A549 (cell line): ENCODE data around the gene MAPKAPK2. TPM values are rescaled to one million over a fixed set of nuclear protein-coding genes. Genes with fewer than 3 reads are reported as not detected.

ENCODE experiments used
- ATAC-seq, 2 experiments: fragments of 200-7000 bp in 1 of 2; fragments of >200 bp in 1 of 2; cut with Nextera tagmentation in 1 of 2; cut with Tn5 transposase in 1 of 2; 3 replicates each; pipeline versions ENCODE4 v1.8.0 to v1.9.1; 2018 to 2020; ENCODE audit warnings: mild to moderate bottlenecking in 1 of 2, moderate library complexity in 1 of 2
- CTCF ChIA-PET: fragments of 300-600 bp; sonication (Branson Sonifier 250); formaldehyde crosslinking; extraction: SDS; loops from one replicate; lab custom pipeline; 2021; ENCODE audit warnings: antibody characterized with exemption, inconsistent platforms; lab: Yijun Ruan, JAX
- POLR2A ChIA-PET: fragments of 350-600 bp; formaldehyde crosslinking; extraction: SDS; loops from one replicate; lab custom pipeline; 2021; ENCODE audit warnings: antibody characterized with exemption, inconsistent platforms; lab: Yijun Ruan, JAX
- DNase-seq, 2 experiments: peaks; one replicate each; pipeline versions ENCODE4 v3.0.0 to v3.0.0-alpha.2; 2011 to 2016; ENCODE audit warnings: low read depth in 1 of 2, low spot score in 1 of 2
- FAIRE-seq: peaks from 2 replicates; lab custom pipeline; 2011; peaks lifted over from hg19 to GRCh38; lab: Jason Lieb, UNC
- H3K27ac ChIP-seq, 2 experiments: fragments of >200 bp; sonication (Bioruptor Twin); formaldehyde crosslinking; 3 replicates each; pipeline ENCODE4 v1.5.1; 2016 to 2017
- H3K4me1 ChIP-seq: fragments of >200 bp; sonication (Bioruptor Twin); formaldehyde crosslinking; 3 replicates; pipeline ENCODE4 v1.6.1; 2016
- H3K4me2 ChIP-seq: fragments of >200 bp; sonication (Bioruptor Twin); formaldehyde crosslinking; 3 replicates; pipeline ENCODE4 v1.6.1; 2016
- H3K4me3 ChIP-seq: fragments of >200 bp; sonication (Bioruptor Twin); formaldehyde crosslinking; 3 replicates; pipeline ENCODE4 v1.5.1; 2016
- H3K9me3 ChIP-seq: fragments of >200 bp; sonication (Bioruptor Twin); formaldehyde crosslinking; 3 replicates; pipeline ENCODE4 v1.6.1; 2016
- CBX2 ChIP-seq: fragments of 200-600 bp; sonication (generic); IDR thresholded peaks from 2 replicates; pipeline ENCODE4 v1.6.1; 2016; ENCODE audit warnings: low read depth, mild to moderate bottlenecking, borderline replicate concordance
- CEBPB ChIP-seq, 2 experiments: fragments of >200 bp in 1 of 2; sonication (Bioruptor Twin) in 1 of 2; formaldehyde crosslinking in 1 of 2; IDR thresholded peaks; 2 replicates each; pipeline ENCODE4 v1.6.1; 2012 to 2016
- EHMT2 ChIP-seq: fragments of 200-600 bp; sonication (generic); IDR thresholded peaks from 2 replicates; pipeline ENCODE4 v1.6.1; 2016; ENCODE audit warnings: antibody characterized with exemption, low read depth, mild to moderate bottlenecking, moderate library complexity
- EP300 ChIP-seq, 2 experiments: fragments of >200 bp; sonication (Bioruptor Twin); formaldehyde crosslinking; IDR thresholded peaks; 2 replicates in 1 of 2; 3 replicates in 1 of 2; pipeline ENCODE4 v1.6.1; 2016 to 2017
- FOSB ChIP-seq: fragments of 250-450 bp; sonication (Bioruptor Pico); IDR thresholded peaks from 2 replicates; pipeline ENCODE4 v1.5.0; 2020; ENCODE audit warnings: mild to moderate bottlenecking, moderate library complexity
- FOSL2 ChIP-seq, 2 experiments: fragments of 450-650 bp in 1 of 2; fragments of >200 bp in 1 of 2; sonication (Bioruptor Twin) in 1 of 2; formaldehyde crosslinking; IDR thresholded peaks; 2 replicates each; pipeline versions ENCODE4 v1.5.0 to v1.6.1; 2016 to 2020; ENCODE audit warnings: mild to moderate bottlenecking in 1 of 2, moderate library complexity in 1 of 2
- GATA3 ChIP-seq: IDR thresholded peaks from 2 replicates; pipeline ENCODE4 v1.6.1; 2012; ENCODE audit warnings: borderline replicate concordance
- HOXB5 ChIP-seq: fragments of 250-450 bp; sonication (Bioruptor Pico); IDR thresholded peaks from 2 replicates; pipeline ENCODE4 v1.5.0; 2020; ENCODE audit warnings: mild to moderate bottlenecking, moderate library complexity
- JUN ChIP-seq, 2 experiments: fragments of >200 bp; sonication (Bioruptor Twin); formaldehyde crosslinking; IDR thresholded peaks; 2 replicates in 1 of 2; 3 replicates in 1 of 2; pipeline ENCODE4 v1.6.1; 2016 to 2017
- MAFK ChIP-seq: fragments of 450-650 bp; IDR thresholded peaks from 2 replicates; pipeline ENCODE4 v1.6.1; 2014; ENCODE audit not compliant: partially characterized antibody
- NFE2L2 ChIP-seq: fragments of 150-350 bp; conservative IDR thresholded peaks from 2 replicates; pipeline ENCODE4 v1.6.1; 2014; ENCODE audit warnings: low read length
- NPAS2 ChIP-seq: fragments of 250-450 bp; sonication (Bioruptor Pico); IDR thresholded peaks from 2 replicates; pipeline ENCODE4 v1.8.0; 2022; ENCODE audit warnings: mild to moderate bottlenecking, moderate library complexity, borderline replicate concordance
- NR3C1 ChIP-seq: fragments of >200 bp; sonication (Bioruptor Twin); formaldehyde crosslinking; IDR thresholded peaks from 3 replicates; pipeline ENCODE4 v1.6.1; 2017
- POLR2A ChIP-seq: IDR thresholded peaks from 2 replicates; pipeline ENCODE4 v1.6.1; 2012; ENCODE audit warnings: mild to moderate bottlenecking, low read length
- RAD21 ChIP-seq, 2 experiments: fragments of >200 bp in 1 of 2; sonication (Bioruptor Twin) in 1 of 2; formaldehyde crosslinking in 1 of 2; IDR thresholded peaks in 1 of 2; conservative IDR thresholded peaks in 1 of 2; 2 replicates in 1 of 2; 3 replicates in 1 of 2; pipeline ENCODE4 v1.6.1; 2012 to 2018; ENCODE audit warnings: inconsistent platforms in 1 of 2
- SMC3 ChIP-seq: fragments of >200 bp; sonication (Bioruptor Twin); formaldehyde crosslinking; IDR thresholded peaks from 3 replicates; pipeline ENCODE4 v1.6.1; 2018; ENCODE audit warnings: inconsistent platforms
- SREBF2 ChIP-seq: fragments of 450-650 bp; IDR thresholded peaks from 2 replicates; pipeline ENCODE4 v1.6.1; 2014; ENCODE audit warnings: mild to moderate bottlenecking, moderate library complexity
- WGBS: methylation state at CpG from one replicate; pipeline ENCODE4 v1.1.6; 2017; ENCODE audit errors: missing lambda C conversion rate; 5-methylcytosine and 5-hydroxymethylcytosine counted together
- polyA plus RNA-seq, 4 experiments: library from polyadenylated mRNA; depleted of rRNA in 3 of 4; stranded (reverse); fragments of >200 nt; fragmentation: RNase III in 1 of 4; extraction: RNeasy Plus Mini Kit Qiagen cat#74134 plus additional on column Dnase treatment in 1 of 4; gene quantifications; 2 replicates in 3 of 4; 3 replicates in 1 of 4; pipeline ENCODE4 v1.2.3, GENCODE V29; 2011 to 2017
- TF ChIP-seq, protein P1 (sequence below): fragments of 150-350 bp; IDR thresholded peaks from 2 replicates; pipeline ENCODE4 v1.6.1; 2014; ENCODE audit warnings: low read depth, mild to moderate bottlenecking, low read length

MAPKAPK2 gene
- polyA plus RNA-seq, 2 of the 4 experiments (the other 2 are of a cell fraction) = 37.2 to 43.0 TPM

DNA sequence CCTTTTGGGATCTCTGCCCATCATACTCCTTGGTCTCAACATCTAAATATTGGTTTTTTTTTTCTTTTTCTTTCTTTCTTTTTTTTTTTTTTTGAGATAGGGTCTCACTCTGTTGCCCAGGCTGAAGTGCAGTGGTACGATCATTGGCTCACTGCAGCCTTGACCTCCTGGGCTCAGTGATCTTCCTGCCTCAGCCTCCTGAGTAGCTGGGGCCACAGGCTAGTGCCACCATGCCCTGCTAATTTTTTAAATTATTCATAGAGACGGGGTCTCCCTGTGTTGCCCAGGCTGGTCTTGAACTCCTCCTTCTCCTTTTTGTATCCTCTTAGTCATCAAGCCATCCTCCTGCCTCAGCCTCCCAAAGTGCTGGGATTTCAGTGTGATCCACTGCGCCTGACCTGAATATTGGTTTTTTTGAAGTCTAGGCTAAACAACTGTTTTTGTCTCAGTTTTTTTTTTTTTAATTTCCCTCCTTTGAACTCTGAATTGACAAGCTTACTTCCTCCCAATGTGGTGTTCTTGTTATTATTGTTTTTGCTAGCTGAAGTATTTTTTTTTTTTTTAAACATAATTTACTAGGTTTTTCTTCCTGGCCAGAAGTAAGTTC, 30.9 kb downstream of the MAPKAPK2 start:
- ChIA-PET CTCF (interaction anchor here (0.6 to 12.1 kb wide), 13 partner anchors 9 to 197 kb away, joined by 3 to 116 read pairs (median 5); no protein-coding TSS in a partner anchor), POLR2A (interaction anchor here (2.1 kb wide), 1 partner anchor 31 kb away, joined by 4 read pairs; the partner anchor contains the start of gene MAPKAPK2)
- no peak for TF ChIP-seq JUN (IDR thresholded peaks at IDR 0.05)
- H3K4me3 ChIP-seq = no peak overlapping the region
- DNase-seq (no peak), FAIRE-seq (no peak), ATAC-seq (no peak)
- H3K4me1 ChIP-seq = peaks cover 89% of the 10 kb centered on the region
- peak overlapping the region; percentile 76 for H3K4me2 ChIP-seq
- no peaks in the 10 kb centered on the region for H3K9me3 ChIP-seq
- peak overlapping the region; percentile 74 to 85 for H3K27ac ChIP-seq
- 96% methylated on average over 3 of the region's 3 CpGs for WGBS

DNA sequence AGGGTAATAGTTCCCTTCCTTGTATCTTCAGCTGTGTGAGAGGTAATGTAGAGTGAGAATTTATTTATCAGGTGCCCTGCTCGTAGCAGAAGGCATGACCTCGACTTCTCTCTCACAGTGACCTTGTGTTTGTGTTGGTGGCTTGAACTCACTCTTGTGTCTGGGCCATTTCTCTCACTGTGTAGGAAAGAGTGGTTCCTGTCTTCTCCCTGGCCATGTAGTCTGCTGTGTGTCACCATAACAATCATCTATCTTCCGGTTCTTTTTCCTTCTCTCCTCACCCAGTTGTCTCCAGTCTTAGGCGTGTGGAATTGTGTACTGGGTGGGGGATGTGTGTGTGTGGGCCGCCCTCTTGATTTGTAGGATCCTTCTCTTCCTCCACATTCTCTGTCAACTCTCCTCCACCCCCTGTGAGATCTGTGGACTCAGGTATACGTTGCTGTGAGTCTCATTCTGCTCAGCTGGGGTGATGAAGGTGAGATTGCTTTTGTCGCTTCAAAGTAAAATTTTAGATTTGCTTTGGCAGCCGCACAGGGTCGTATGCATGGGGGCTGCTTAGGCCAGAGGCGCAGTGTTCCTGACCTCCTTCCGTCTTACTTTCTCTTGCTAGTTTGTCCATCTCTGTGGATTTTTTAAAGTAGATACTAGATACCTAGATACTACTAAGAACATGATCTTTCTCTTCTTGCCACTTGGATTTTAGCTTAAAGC, 31.6 kb downstream of the MAPKAPK2 start:
- Histone ChIP-seq H3K4me1 (peaks cover 89% of the 10 kb centered on the region), H3K4me2 (peak overlapping the region; percentile 76), H3K4me3 (no peak overlapping the region), H3K9me3 (no peaks in the 10 kb centered on the region), H3K27ac (peak overlapping the region; percentile 70 to 74)
- DNase-seq (no peak), FAIRE-seq (no peak), ATAC-seq (no peak)
- WGBS = 86% methylated on average over 11 of the region's 11 CpGs
- ChIA-PET POLR2A (no interaction called here), CTCF (interaction anchor here (1.1 to 12.1 kb wide), 9 partner anchors 9 to 196 kb away, joined by 3 to 116 read pairs (median 5); no protein-coding TSS in a partner anchor)
- no peak for TF ChIP-seq SREBF2
- no peak for TF ChIP-seq RAD21 (conservative IDR thresholded peaks at IDR 0.05 in 1 of 2, IDR thresholded peaks at IDR 0.05 in 1 of 2)
- TF ChIP-seq EHMT2 = no peak
- TF ChIP-seq, protein P1, sequence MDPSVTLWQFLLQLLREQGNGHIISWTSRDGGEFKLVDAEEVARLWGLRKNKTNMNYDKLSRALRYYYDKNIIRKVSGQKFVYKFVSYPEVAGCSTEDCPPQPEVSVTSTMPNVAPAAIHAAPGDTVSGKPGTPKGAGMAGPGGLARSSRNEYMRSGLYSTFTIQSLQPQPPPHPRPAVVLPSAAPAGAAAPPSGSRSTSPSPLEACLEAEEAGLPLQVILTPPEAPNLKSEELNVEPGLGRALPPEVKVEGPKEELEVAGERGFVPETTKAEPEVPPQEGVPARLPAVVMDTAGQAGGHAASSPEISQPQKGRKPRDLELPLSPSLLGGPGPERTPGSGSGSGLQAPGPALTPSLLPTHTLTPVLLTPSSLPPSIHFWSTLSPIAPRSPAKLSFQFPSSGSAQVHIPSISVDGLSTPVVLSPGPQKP = no peak
- TF ChIP-seq SMC3 = no peak
- TF ChIP-seq FOSL2 (IDR thresholded peaks at IDR 0.05) = no peak
- no peak for TF ChIP-seq FOSL2 (CRISPR knock-in tag; IDR thresholded peaks at IDR 0.05)
- TF ChIP-seq HOXB5 = no peak
- no peak for TF ChIP-seq GATA3
- TF ChIP-seq EP300 (IDR thresholded peaks at IDR 0.05) = no peak
- no peak for TF ChIP-seq POLR2A
- no peak for TF ChIP-seq NPAS2
- no peak for TF ChIP-seq MAFK
- TF ChIP-seq NR3C1 = no peak
- no peak for TF ChIP-seq CBX2

DNA sequence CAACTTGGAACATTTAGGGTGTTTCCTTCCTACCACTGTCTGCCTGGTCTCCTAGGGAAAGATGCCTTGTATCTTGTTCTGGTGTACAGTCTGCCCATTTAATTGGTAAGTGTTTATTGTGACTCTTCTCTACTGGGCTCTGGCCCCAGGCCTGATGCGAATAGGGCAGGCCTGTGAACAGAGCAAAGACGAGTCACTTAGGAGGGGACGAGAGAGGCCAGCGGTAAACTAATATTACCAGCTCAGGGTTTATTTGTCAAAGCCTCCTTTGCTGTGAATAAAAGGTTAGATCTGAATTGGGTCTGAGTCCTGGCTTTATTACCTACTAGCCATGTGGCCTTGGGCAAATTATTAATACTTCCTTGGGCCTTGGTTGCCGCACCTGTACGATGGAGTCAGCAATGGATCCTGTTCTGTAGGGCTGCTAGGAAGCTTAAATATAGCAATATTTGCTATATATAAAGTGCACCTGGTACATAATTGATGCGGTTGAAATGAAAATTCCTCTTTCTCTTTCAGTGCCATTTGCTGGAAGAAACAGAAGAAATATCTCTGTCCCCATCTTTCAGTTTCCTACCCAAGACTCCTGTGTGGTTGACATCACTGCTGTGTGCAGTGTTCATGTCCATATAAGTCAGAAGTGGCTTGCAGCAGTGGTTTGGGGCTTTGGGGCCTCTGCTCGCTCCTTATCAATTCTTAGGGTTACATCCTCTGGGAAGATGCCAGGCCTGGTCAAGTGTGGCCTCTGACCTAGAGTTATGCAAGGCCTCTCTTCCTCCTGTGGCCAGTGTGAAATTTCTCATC, 32.4 kb downstream of the MAPKAPK2 start:
- ChIA-PET POLR2A (no interaction called here), CTCF (interaction anchor here (1.1 to 12.1 kb wide), 4 partner anchors 8 to 195 kb away, joined by 3 to 116 read pairs (median 4); no protein-coding TSS in a partner anchor)
- no peak for FAIRE-seq
- DNase-seq = no peak
- peaks cover 88% of the 10 kb centered on the region for H3K4me1 ChIP-seq
- H3K9me3 ChIP-seq = no peaks in the 10 kb centered on the region
- no peak overlapping the region for H3K4me3 ChIP-seq
- peak overlapping the region; percentile 76 for H3K4me2 ChIP-seq
- ATAC-seq = no peak
- H3K27ac ChIP-seq = peak overlapping the region; percentile 70 to 74
- 78% methylated on average over 8 of the region's 8 CpGs for WGBS
- no peak for TF ChIP-seq NFE2L2
- 0 out of 4 replicates have a peak, but pooled peaks of 1 of the 2 experiments have one; percentile 27 for TF ChIP-seq CEBPB (IDR thresholded peaks at IDR 0.05)
- no peak for TF ChIP-seq FOSB
- TF ChIP-seq HOXB5 = no peak
